ENCODE measurements around the gene FAM25A.

FAM25A gene

DNA sequence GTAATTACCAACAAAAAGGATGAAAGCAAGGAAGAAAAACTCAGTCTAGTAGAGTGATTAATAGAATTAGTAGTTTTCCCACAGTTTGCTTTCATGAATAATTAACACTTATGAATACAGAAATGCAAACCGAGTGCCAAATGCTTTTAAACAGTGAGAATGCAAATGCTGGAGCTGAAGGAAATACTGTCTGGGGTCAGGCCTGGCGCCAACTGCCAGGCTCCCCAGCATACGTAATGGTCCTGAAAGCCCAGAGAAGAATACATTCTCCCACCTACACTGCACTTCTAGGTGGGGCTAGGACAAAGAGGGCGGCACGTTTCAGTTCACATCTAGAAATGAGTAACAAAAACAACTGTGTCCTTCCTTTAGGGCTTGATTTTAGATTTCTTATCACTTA, 44.6 kb downstream of the FAM25A start:
- no peak for DNase-seq (ENCODE audit: low read depth)

DNA sequence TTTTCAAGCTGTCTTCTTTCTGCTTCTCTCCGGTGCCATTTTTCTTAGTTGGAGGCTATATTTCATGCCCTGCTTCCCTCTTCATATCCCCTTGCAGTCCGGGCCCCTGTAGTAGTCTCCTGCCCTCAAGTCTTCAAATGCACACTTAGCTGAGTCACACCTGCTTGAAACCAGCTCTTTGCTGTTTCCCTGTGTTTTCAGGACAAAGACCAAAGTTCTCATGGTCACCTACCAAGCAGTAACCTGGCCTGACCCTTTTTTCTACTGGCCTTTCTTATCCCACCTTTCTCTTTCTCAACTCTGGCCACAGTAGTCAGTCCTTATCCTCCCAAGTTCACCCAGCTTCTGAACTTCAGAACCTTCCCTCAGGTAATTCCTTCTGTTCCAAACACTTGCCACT, 46.1 kb downstream of the FAM25A start:
- no peak for DNase-seq (ENCODE audit: low read depth)

DNA sequence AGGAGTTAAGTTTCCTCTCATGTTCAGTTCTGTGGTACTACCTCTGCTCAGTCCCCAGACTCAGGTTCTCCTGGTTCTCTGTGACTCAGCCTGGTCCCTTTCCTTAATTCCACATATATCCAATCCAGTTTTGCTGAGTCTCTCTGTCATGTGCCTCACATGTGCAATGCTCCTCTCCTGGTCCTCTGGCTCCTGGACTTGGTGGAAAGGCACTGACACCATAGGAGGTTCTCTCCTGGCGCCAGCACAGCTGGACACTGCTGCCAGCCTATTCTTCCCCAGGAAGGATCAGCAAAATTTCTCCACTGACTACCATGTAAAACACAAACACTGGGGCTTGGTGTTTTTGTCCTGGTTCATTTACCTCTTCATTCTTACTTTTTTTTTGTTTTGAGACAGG, 46.8 kb downstream of the FAM25A start:
- DNase-seq (ENCODE audit: low read depth) = no peak

DNA sequence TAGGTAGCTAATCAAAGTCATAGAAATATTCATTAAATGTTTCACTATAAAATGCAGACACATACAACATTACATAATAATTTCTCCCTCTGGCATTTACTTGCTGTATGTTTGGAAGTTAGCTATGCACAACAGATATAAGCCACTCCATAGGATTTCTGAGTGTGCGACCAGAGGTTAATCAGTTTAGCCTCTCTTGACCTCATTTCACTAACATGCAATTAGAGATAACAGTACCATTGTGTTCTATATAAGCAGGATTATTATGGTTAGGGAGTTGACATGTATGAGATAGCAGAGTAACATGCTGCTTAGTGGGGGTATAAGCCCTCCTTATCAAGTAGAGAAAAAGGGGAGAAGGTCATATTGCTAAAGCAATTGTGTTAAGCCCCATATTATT, 48.2 kb downstream of the FAM25A start:
- DNase-seq (ENCODE audit: low read depth) = no peak

DNA sequence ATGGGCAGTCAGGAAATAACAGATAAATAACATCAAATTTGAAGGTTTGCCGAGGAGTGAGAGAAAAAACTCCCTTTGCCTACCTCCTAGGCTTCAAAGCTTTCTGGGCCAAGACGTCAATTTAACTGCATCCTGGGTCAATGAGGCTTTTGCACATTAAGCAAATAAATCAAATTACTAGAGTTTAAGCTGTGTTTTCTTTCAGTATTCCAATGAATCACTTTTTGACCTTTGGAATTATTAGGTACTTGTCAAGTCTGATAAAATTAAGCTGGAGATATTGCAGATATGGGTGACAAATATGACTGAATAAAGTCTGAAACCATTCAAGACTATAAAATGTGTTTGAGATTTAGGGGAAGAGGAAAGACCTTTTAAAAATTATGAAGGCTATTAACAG, 52.4 kb downstream of the FAM25A start:
- no peak for DNase-seq (ENCODE audit: low read depth)
